PC-9 (cell line): Measurements from ENCODE around the gene GNAQ.

Source experiments
- EZH2 ChIP-seq: fragments of 200-600 bp; sonication (generic); IDR thresholded peaks from 2 replicates; pipeline ENCODE4 v1.8.0; 2017; ENCODE audit warnings: antibody characterized with exemption, low read depth
- TF ChIP-seq, protein P1 (sequence below): fragments of 200-600 bp; sonication (generic); conservative IDR thresholded peaks from 2 replicates; pipeline ENCODE4 v1.6.1; 2017; ENCODE audit warnings: mixed run types, antibody characterized with exemption, mild to moderate bottlenecking, moderate library complexity

DNA sequence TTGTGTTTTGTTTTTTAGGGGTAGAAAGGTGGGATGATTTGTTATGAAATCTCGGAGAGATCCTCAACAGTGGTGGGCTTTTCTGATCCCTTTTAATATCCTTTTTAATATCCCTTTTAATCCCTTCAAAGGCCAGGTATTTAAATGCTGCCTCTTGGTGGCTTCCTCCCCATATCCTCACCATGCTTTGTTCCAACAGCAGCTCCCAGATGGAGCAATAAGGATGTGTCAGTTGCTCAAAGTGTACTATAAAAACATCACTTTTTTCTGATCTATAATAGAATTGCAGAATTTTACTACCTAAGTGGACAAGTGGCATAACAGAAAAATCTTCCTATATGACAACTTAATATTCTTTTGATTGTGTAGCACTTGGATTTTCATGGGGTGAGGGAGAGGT is 160.1 kb downstream of the GNAQ start:
- TF ChIP-seq, protein P1, sequence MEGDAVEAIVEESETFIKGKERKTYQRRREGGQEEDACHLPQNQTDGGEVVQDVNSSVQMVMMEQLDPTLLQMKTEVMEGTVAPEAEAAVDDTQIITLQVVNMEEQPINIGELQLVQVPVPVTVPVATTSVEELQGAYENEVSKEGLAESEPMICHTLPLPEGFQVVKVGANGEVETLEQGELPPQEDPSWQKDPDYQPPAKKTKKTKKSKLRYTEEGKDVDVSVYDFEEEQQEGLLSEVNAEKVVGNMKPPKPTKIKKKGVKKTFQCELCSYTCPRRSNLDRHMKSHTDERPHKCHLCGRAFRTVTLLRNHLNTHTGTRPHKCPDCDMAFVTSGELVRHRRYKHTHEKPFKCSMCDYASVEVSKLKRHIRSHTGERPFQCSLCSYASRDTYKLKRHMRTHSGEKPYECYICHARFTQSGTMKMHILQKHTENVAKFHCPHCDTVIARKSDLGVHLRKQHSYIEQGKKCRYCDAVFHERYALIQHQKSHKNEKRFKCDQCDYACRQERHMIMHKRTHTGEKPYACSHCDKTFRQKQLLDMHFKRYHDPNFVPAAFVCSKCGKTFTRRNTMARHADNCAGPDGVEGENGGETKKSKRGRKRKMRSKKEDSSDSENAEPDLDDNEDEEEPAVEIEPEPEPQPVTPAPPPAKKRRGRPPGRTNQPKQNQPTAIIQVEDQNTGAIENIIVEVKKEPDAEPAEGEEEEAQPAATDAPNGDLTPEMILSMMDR, result no peak
- no peak for TF ChIP-seq EZH2
